ENCODE data around the gene CSNK1G1. TPM values are rescaled to one million over a fixed set of nuclear protein-coding genes. Genes with fewer than 3 reads are reported as not detected.

The CSNK1G1 gene
- total and polyA plus RNA-seq, 10 donors, result 2.0 to 27.1 (median 19.3) TPM

- DNase-seq, result no peak
- no peaks in the 10 kb centered on the region for H3K4me1 ChIP-seq
- peaks cover 0 to 77% (median 14%) of the 10 kb centered on the region in 6 donors for H3K36me3 ChIP-seq
- TF ChIP-seq POLR2AphosphoS5 (IDR thresholded peaks at IDR 0.05), result no peak
- TF ChIP-seq POLR2A (IDR thresholded peaks at IDR 0.05), result no peak
- TF ChIP-seq CTCF (IDR thresholded peaks at IDR 0.05 in 8 of 11, conservative IDR thresholded peaks at IDR 0.05 in 3 of 11), result no peak
- H3K9me3 ChIP-seq, result no peaks in the 10 kb centered on the region
- no peaks in the 10 kb centered on the region for H3K27me3 ChIP-seq (replicated peaks in 1 of 7)
- 90 to 94% (median 90%) methylated on average over 6 of the region's 6 CpGs for WGBS, 5 donors
- intact Hi-C loops (cut with DNase I; ENCODE audit: low total_unique reads), result no loop called here
- H3K4me3 ChIP-seq, result no peak overlapping the region
- H3K27ac ChIP-seq, result no peak overlapping the region
These were observed 162.0 kb downstream of the CSNK1G1 start for GRCh38 chr15:64193971-64194370.

- TF ChIP-seq POLR2AphosphoS5 (IDR thresholded peaks at IDR 0.05) (no peak), CTCF (IDR thresholded peaks at IDR 0.05 in 8 of 11, conservative IDR thresholded peaks at IDR 0.05 in 3 of 11) (no peak), POLR2A (IDR thresholded peaks at IDR 0.05) (no peak)
- WGBS, 5 donors, result 90 to 99% (median 96%) methylated on average over 5 of the region's 5 CpGs
- no peak for DNase-seq
- Histone ChIP-seq H3K9me3 (no peaks in the 10 kb centered on the region), H3K4me1 (no peaks in the 10 kb centered on the region), H3K36me3 (peaks cover 0 to 82% (median 14%) of the 10 kb centered on the region in 6 donors), H3K27me3 (replicated peaks in 1 of 7) (no peaks in the 10 kb centered on the region), H3K27ac (no peak overlapping the region), H3K4me3 (no peak overlapping the region)
- intact Hi-C loops (cut with DNase I; ENCODE audit: low total_unique reads), result no loop called here
These were observed 163.8 kb downstream of the CSNK1G1 start for GRCh38 chr15:64191971-64192830.

DNA sequence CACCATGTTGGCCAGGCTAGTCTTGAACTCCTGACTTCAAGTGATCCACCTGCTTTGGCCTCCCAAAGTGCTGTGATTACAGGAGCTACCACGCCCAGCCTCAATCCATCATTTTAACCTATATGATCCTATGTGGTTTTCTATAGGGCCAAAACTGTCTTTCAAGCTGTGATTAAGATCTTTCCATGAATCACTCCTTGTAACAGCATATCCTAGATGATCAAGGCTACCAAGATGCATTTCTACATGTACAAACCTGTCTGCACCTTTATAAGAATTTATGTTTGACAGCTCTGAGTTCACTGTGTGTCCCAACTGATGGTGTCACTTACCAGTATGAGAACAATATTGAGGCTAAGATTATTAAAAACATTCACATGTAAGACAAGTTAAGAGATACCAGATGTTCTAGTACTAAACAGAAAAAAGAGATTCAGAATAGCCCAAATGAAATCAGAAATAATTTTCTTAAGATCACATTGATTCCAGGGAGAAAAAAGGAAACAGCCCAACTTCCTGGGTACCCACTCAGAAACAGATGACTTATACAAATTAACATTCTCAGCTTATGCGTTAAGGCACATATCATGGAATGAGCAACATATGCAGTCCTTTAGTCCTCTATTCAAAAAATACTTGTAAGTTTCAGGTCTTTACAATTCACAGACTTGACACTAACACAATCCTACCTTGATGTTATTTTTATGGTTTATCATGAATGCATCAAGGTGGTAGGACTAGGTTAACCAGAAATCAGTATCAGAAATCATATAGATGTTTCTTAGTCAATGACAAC is 168.4 kb downstream of the CSNK1G1 start:
- no peak overlapping the region for H3K27ac ChIP-seq
- TF ChIP-seq POLR2A (IDR thresholded peaks at IDR 0.05), result no peak
- no peak for TF ChIP-seq POLR2AphosphoS5 (IDR thresholded peaks at IDR 0.05)
- TF ChIP-seq CTCF (IDR thresholded peaks at IDR 0.05 in 8 of 11, conservative IDR thresholded peaks at IDR 0.05 in 3 of 11), result no peak
- no peaks in the 10 kb centered on the region for H3K4me1 ChIP-seq
- 85 to 93% (median 88%) methylated on average over 2 of the region's 2 CpGs for WGBS, 5 donors
- H3K36me3 ChIP-seq, result peaks cover 0 to 85% (median 13%) of the 10 kb centered on the region in 6 donors
- H3K27me3 ChIP-seq (replicated peaks in 1 of 7), result no peaks in the 10 kb centered on the region
- DNase-seq, result no peak
- H3K4me3 ChIP-seq, result no peak overlapping the region
- no peaks in the 10 kb centered on the region for H3K9me3 ChIP-seq
- intact Hi-C loops (cut with DNase I; ENCODE audit: low total_unique reads), result no loop called here
